GM12878 (cell line): ENCODE results near the gene CNGB1. TPM values are rescaled to one million over a fixed set of nuclear protein-coding genes. Genes with fewer than 3 reads are reported as not detected.

Experiments used
- ELK1 ChIP-seq: IDR thresholded peaks from 2 replicates; pipeline ENCODE4 v1.6.1; 2012; ENCODE audit warnings: low read depth, low read length, improper control_type of control experiment
- HDGF ChIP-seq: fragments of 450-650 bp; IDR thresholded peaks from 2 replicates; pipeline ENCODE4 v1.6.1; 2016; ENCODE audit warnings: antibody characterized with exemption
- KLF5 ChIP-seq: fragments of 450-650 bp; IDR thresholded peaks from 2 replicates; pipeline ENCODE4 v1.6.1; 2014; ENCODE audit warnings: mild to moderate bottlenecking; ENCODE audit not compliant: partially characterized antibody
- NFIC ChIP-seq: IDR thresholded peaks from 2 replicates; pipeline ENCODE4 v1.6.1; 2012; ENCODE audit warnings: low read depth, mild to moderate bottlenecking, inconsistent platforms, low read length, moderate library complexity
- NFYB ChIP-seq: IDR thresholded peaks from 2 replicates; pipeline ENCODE4 v1.6.1; 2011; ENCODE audit warnings: low read depth, mild to moderate bottlenecking, low read length, improper control_type of control experiment, moderate library complexity; ENCODE audit not compliant: insufficient read depth
- RELA ChIP-seq: fragments of 450-650 bp; IDR thresholded peaks from 2 replicates; pipeline ENCODE4 v1.8.0; 2014; ENCODE audit warnings: borderline replicate concordance; ENCODE audit not compliant: partially characterized antibody
- SUZ12 ChIP-seq: fragments of 200-600 bp; sonication (generic); IDR thresholded peaks from one replicate; pipeline ENCODE4 v1.6.1; 2018; ENCODE audit warnings: antibody characterized with exemption, mild to moderate bottlenecking; ENCODE audit not compliant: unreplicated experiment
- WRNIP1 ChIP-seq: IDR thresholded peaks from 2 replicates; pipeline ENCODE4 v1.6.1; 2011; ENCODE audit warnings: low read depth, low read length, improper control_type of control experiment, borderline replicate concordance
- ZBTB4 ChIP-seq: fragments of 450-650 bp; formaldehyde crosslinking; IDR thresholded peaks from 2 replicates; pipeline ENCODE4 v1.4.0; 2022; ENCODE audit warnings: mild to moderate bottlenecking, moderate library complexity
- ZBTB40 ChIP-seq: fragments of 450-650 bp; IDR thresholded peaks from 2 replicates; pipeline ENCODE4 v1.6.1; 2016; ENCODE audit warnings: mild to moderate bottlenecking, moderate library complexity, borderline replicate concordance
- ZNF24 ChIP-seq: fragments of 450-650 bp; IDR thresholded peaks from 2 replicates; pipeline ENCODE4 v1.6.1; 2017; ENCODE audit warnings: antibody characterized with exemption, mild to moderate bottlenecking
- ZNF274 ChIP-seq: IDR thresholded peaks from one replicate; pipeline ENCODE4 v1.8.0; 2011; ENCODE audit not compliant: insufficient read length, insufficient read depth
- ZSCAN29 ChIP-seq: fragments of 450-650 bp; IDR thresholded peaks from 2 replicates; pipeline ENCODE4 v1.6.1; 2017; ENCODE audit warnings: mild to moderate bottlenecking, moderate library complexity
- polyA plus RNA-seq, 11 experiments: library from polyadenylated mRNA; depleted of rRNA in 4 of 11; unstranded in 6 of 11; stranded (reverse) in 5 of 11; fragments of >200 nt; fragmentation: Nextera tagmentation in 4 of 11; fragmentation: Illumina TruSeq in 1 of 11; extraction: Ambion mirVana in 4 of 11; extraction: Trizol in 1 of 11; gene quantifications; 1 replicate in 1 of 11; 2 replicates in 10 of 11; pipeline versions ENCODE4 v1.2.1 to v1.2.3, GENCODE V29; 2011 to 2016; ENCODE audit warnings: inconsistent platforms in 2 of 11, missing spikeins in 2 of 11, low read depth in 1 of 11
- total RNA-seq, 4 experiments: library from RNA; depleted of rRNA in 3 of 4; stranded (reverse); fragments of >200 nt in 3 of 4; fragmentation: Illumina TruSeq in 1 of 4; extraction: Trizol in 1 of 4; gene quantifications; 2 replicates each; pipeline versions ENCODE4 v1.2.1 to v1.2.3, GENCODE V29; 2013 to 2021

CNGB1 gene
- total and polyA plus RNA-seq, 10 of the 15 experiments (the other 5 are each of a cell fraction or from before 2014, with no cell fraction given): 0.03 TPM; not detected in 9

- TF ChIP-seq ZBTB40 (no peak), HDGF (no peak), SUZ12 (no peak), ZSCAN29 (no peak), WRNIP1 (no peak), RELA (no peak), ELK1 (no peak), KLF5 (no peak), ZBTB4 (no peak), ZNF24 (no peak), NFIC (no peak), ZNF274 (no peak), NFYB (no peak)
These were observed 59.2 kb downstream of the CNGB1 start (continued) for GRCh38 chr16:57911743-57912142.
